Erythroblast (primary cell): ENCODE data around the gene RNF151.
"Not testable (repeated sequence)": the region's sequence is repeated elsewhere in the genome, so short reads cannot be mapped to it uniquely, and the experiment has no call there.

Source experiments
- DNase-seq, 2 experiments: peaks; one replicate each; lab custom pipeline; 2025; lab: John Stamatoyannopoulos, UW
- GATA1 ChIP-seq: IDR thresholded peaks from 2 replicates; pipeline ENCODE4 v1.6.1; 2011; ENCODE audit warnings: low read depth, mild to moderate bottlenecking, control low read depth, low read length, moderate library complexity
- POLR2A ChIP-seq: IDR thresholded peaks from 2 replicates; pipeline ENCODE4 v1.6.1; 2011; ENCODE audit warnings: mild to moderate bottlenecking, low read length

The RNF151 gene

GRCh38 chr16:1942810-1943726 lies 23.6 kb upstream of the RNF151 start, which contains the start of gene MSRB1:
MSRB1 (minus strand) TSS chr16:1943199; CDS start chr16:1943156, 43 bp downstream.
- DNase-seq = peak; percentile 95
- TF ChIP-seq POLR2A (peak; percentile 64), GATA1 (no peak)

GRCh38 chr16:1944612-1945199 lies 21.9 kb upstream of the RNF151 start:
- no peak for DNase-seq
- TF ChIP-seq GATA1 (no peak), POLR2A (no peak)

- TF ChIP-seq GATA1 (no peak), POLR2A (no peak)
- no peak for DNase-seq
These were observed 20.9 kb upstream of the RNF151 start for GRCh38 chr16:1945559-1946391.

GRCh38 chr16:1946495-1947368 lies 19.9 kb upstream of the RNF151 start:
- DNase-seq = no peak
- TF ChIP-seq GATA1 (no peak), POLR2A (no peak)

DNA sequence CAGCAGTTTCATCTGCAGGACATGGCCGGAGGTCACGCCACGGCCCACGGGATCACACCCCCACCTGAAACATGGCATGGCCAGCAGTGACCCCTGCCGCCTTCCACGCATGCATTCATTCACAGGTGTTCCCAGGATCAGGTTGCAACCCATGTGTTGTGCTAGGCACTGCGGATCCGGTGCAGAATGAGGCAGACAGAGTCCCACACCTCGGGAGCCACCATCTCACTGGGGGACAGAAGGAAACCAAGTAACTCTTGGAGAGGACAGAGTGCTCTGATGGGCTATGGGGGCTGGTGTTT lies 19.3 kb upstream of the RNF151 start:
- no peak for DNase-seq
- TF ChIP-seq GATA1 (no peak), POLR2A (no peak)

DNA sequence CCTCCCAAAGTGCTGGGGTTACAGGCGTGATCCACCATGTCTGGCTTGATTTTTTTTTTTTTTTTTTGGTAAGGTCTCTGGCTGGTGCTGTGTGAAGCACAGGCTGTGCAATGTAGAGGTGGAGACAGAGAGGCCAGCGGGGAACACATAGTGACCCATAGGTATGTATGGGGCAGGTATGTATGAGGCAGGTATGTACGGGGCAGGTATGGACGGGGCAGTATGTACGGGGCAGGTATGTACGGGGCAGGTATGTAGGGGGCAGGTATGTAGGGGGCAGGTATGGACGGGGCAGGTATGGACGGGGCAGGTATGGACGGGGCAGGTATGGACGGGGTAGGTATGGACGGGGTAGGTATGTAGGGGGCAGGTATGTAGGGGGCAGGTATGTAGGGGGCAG lies 17.1 kb upstream of the RNF151 start:
- DNase-seq = no peak

DNA sequence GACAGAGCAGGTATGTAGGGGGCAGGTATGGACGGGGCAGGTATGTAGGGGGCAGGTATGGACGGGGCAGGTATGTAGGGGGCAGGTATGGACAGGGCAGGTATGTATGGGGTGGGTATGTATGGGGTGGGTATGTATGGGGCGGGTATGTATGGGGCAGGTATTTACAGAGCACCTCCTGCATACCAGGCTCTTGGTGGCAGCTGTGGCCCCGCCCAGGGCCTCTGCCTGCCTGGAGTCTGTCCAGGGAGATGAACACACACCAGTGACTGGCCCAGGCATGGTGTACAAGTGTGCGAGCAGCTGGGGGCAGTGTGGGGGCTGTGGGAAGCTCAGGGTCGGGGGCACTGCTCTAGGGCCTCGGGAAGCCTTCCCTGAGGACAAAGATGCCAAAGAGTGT lies 16.6 kb upstream of the RNF151 start:
- TF ChIP-seq GATA1 = no peak
- no peak for TF ChIP-seq POLR2A
- DNase-seq = no peak

More for the DNA sequence above, 17.1 kb upstream of the RNF151 start:
- no peak for TF ChIP-seq POLR2A
- no peak for TF ChIP-seq GATA1

DNA sequence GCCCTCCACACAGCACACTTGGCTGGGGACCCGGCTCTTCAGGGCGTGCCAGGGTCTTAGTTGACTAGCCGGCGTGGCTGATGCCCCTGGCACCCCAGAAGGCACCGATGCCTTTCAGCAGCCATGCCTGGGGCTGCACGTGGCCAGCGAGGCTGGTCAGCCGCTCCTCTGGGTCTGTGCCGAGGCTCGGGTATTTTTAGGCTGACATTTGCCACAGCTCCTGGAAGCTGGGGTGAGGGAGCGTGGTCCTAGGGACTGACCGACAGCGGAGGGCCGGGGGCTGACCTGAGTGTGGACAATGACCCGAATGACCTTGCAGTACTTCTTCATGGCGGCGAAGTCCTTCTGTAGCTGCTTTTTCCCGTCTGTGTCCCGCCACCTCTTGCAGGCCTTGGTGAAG lies 16.1 kb upstream of the RNF151 start:
- DNase-seq = no peak
- TF ChIP-seq GATA1 (no peak), POLR2A (no peak)

DNA sequence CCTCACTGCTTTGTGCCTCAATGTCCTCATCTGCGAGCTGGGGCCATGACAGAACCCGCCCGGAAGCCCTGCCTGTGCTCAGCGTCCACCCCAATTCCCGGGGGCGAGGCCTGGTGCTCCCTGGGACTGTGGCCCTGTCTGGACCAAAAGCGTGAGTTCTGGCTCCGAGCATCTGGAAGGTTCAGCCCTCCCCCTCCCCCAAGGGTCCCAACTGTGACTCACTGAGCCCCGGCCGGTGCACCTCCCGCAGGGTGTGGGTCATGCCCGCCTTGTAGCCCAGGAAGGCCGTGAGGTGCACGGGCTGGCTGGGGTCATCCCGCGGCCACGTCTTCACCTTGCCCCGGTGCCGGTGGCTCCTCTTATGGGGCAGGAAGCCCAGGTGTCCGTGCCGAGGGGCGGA lies 12.9 kb upstream of the RNF151 start:
- no peak for DNase-seq

GRCh38 chr16:1957434-1958142 lies 9.1 kb upstream of the RNF151 start:
- DNase-seq = not testable (repeated sequence)

More for the DNA sequence above, 12.9 kb upstream of the RNF151 start:
- TF ChIP-seq POLR2A (no peak), GATA1 (no peak)

DNA sequence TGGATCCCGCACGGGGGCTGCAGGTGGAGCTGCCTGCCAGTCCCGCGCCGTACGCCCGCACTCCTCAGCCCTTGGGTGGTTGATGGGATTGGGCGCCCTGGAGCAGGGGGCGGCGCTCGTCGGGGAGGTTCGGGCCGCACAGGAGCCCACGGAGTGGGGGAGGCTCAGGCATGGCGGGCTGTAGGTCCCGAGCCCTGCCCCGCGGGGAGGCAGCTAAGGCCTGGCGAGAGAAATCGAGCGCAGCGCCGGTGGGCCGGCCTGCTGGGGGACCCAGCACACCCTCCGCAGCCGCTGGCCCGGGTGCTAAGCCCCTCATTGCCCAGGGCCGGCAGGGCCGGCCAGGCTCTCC lies 8.5 kb upstream of the RNF151 start:
- not testable (repeated sequence) for DNase-seq

- TF ChIP-seq POLR2A (no peak), GATA1 (no peak)
- no peak for DNase-seq
These were observed 7.9 kb upstream of the RNF151 start for GRCh38 chr16:1958715-1959268.
